ENCODE results near the gene TCF7L1.

Gene TCF7L1

GRCh38 chr2:85165088-85165690 lies 32.0 kb downstream of the TCF7L1 start:
- DNase-seq = no peak

- no peak for DNase-seq
Observed at GRCh38 chr2:85166021-85166420, 32.8 kb downstream of the TCF7L1 start.

DNA sequence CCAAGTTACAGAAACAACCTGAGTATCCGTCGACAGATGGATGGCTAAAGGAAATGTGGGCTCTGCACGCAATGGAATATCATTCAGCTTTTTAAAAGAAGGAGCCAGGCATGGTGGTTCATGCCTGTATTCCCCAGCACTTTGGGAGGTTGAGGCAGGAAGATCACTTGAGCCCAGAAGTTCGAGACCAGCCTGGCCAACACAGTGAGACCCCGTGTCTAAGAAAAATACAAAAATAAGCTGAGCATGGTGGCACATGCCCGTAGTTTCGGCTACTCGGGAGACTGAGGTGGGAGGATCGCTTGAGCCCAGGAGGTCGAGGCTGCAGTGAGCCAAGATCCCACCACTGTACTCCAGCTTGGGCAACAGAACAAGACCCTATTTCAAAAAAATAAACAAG lies 34.3 kb downstream of the TCF7L1 start:
- DNase-seq = no peak

DNA sequence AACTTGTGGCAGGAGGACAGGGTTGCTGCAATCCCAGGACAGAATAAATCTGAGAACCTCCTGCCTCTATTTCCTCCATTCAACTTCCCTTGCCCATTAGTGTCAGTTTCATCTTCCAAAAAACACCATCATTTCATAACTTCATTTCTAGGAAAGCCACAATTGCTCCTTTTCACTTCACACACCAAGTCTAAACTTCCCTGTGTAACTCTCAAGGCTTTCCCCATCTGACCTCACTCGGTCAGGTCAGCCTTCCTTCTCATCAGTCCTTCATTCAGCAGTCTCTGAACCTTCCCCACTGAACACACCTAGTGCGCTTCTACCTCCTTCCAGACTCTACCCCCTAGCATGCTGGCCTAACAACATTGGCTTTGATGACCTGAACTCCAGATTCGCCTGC lies 35.8 kb downstream of the TCF7L1 start:
- no peak for DNase-seq

DNA sequence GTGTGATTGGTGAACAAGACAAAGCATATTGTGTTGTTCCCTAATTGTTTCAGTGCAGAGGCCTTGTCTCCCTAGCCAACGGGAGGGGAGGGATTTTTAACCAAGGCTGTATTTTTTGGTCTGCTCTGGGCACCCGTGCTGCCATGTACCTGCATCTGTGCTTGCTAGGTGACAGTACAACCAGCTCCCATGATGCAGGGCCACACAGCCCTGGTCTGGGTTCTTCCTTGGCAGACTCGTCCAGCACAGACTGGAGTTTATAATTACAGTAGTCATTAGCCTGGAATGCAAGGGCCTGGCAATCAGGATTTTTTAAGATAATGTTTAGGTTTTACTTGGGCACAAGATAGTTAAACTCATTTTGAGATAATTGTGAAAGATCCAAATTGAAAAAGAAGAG lies 36.4 kb downstream of the TCF7L1 start:
- DNase-seq = no peak

DNA sequence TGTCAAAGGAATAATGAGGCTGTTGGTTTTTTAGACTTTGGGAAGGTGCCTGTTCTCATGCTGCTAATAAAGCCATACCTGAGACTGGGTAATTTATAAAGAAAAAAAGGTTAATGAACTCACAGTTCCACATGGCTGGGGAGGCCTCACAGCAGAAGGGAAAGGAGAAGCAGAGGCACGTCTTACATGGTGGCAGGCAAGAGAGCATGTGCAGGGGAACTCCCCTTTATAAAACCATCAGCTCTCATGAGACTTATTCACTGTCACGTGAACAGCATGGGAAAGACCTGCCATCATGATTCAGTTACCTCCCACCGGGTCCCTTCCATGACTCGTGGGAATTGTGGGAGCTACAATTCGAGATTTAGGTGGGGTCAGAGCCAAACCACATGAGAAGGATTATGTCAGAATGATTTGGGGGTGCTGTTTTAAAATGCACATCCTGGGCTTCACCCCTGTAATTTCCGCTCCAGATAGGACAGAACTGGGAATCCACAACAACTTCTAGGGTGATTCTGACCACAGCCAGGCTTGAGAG lies 37.8 kb downstream of the TCF7L1 start:
- DNase-seq = no peak

GRCh38 chr2:85171916-85172315 lies 38.7 kb downstream of the TCF7L1 start:
- DNase-seq = no peak

GRCh38 chr2:85173909-85174308 lies 40.7 kb downstream of the TCF7L1 start:
- DNase-seq = no peak

GRCh38 chr2:85174943-85175342 lies 41.8 kb downstream of the TCF7L1 start:
- DNase-seq = no peak

DNA sequence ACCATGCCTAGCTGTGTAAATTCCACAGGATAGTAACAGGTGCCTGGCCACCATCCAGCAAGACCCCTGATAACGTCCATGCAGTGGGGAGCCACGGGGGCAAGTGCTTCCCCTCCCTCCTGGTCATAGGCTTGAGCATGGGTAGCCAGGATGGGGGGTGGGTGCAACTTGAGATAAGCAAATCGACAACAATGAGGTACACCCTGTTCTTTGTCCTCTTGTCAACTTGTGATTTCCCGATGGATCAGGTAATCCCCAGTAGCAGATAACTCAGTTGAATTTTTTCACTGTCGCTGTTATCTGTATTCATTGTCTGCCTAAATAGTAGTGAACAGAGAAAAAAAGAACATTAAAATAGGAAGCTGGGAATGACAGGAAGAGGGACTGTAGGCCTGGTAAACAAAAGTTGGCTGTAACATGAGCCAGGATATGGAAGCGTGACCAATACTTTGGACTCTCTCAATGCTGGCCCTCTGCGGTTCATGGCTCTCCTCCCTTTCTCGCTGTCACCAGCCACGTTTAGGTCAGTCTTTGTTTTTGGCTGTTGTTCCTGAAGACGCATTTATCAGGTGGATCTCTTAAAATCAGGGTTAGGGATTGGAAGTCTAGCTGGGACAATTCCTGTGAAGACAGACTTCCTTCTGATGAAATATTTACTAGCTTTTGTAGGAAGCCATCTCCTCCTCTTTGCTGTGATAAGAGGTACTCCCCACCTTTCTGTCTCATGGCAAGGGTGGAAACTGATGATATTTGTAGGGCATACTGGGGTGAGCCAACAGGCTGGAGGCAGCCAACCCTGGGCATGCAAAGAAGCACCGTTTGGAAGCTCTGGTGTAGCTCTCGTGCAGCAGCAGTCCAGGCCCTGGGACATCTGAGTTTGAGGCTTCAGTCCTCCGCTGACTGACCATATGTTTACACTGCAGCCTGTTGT lies 42.4 kb downstream of the TCF7L1 start:
- no peak for DNase-seq

DNA sequence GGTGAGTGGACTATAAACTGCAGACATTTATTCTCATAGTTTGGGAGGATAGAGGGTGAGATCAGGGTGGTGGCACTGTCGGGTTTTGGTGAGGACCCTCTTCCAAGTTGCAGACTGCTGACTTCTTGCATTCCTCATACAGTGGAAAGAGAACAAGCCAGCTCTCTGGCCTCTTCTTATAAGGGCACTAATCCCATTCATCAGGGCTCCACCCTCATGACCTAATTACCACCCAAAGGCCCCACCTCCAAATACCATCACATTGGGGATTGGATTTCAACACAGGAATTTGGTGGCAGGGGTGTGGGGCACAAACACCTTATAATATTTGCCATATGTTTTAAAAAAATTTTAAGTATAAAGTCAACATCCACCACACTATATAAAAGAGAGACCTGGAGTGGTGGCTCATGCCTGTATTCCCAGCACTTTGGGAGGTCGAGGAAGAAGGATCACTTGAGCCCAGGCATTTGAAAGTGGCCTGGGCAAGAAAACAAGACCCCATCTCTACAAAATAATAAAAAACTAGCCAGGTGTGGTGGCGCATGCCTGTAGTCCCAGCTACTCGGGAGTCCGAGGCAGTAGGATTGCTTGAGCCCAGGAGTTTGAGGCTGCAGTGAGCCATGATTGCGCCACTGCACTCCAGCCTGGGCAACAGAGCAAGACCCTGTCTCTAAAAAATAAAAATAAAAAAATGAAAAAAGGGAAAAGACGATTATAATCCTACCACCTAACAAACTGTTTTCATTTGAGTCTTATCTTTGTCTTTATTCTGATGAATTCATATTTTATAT lies 44.0 kb downstream of the TCF7L1 start:
- DNase-seq = no peak

DNA sequence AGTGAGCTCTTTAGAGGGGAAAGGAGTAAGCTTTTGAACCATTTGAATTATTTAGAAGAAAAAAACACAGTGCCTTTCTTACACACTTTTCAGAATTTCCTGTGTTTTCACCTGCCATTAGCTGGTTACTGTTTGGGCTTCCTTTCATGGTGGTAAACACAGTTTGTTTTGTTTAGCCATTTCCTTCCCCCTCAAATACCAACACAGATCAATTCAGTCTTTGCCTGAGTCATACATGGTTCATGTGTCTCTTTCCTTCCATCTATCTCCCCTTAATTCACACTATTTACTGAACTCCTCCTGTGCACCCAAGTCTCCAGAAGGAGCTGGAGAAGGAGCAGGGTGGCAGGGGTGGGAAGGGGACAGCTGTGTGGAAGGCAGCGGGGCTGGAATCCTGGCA lies 45.0 kb downstream of the TCF7L1 start:
- DNase-seq = no peak

GRCh38 chr2:85178980-85179411 lies 45.8 kb downstream of the TCF7L1 start:
- DNase-seq = no peak

DNA sequence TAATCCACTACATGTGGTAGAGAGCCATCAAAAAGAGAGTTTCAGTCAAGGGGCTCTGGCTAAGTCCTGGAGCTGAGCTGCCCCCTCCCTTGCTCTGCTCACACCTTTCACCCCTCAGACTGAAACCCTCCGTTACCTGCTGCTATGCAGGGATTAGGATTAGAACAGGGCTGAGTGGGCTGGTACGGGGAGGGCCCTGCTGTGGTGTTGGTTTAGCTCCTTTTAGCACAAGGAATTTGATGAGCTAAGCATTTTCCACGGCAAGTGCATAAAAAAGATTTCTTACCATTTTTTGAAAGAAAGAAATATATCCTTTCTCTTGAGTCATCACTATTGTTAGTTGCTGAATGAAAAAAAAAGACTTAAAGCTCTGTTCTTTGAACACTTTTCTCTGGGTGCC lies 46.3 kb downstream of the TCF7L1 start:
- no peak for DNase-seq

DNA sequence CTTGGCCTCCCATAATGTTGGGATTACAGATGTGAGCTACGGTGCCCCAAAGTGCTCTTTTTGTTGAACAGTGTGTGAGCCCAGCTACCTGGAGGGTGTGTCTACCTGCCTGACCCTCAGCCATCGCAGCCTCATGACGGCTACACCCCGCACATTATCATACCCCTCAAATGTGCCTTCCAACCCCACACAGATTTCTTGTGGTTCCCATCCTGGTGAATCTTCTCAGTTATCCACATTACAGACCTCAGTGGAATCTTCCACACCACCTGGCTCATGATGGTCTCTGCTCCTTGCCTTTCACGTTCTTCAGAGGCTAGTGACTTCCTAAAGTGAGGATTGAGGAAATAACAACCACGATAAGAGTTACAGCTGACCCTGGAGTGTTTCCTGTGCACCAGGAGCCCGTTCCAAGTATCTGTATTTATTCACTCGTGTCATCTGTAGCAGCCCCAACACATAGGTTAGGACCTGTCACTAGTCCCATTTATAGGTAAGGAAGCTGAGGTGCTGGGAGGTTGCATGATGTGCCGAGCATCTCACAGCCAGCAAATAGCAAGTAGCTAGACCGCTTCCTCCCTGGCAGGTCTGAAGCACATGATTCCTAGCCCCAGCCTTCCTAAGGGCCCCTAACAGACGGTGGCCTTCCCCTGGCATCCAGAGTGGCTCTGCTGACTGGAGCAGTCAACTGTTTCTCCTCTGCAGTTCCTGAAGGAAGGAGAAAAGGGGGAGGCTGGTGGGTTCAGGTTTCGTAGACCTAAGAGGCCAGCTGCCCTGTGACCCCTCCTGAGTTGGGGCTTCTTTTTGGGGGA lies 47.3 kb downstream of the TCF7L1 start:
- DNase-seq = no peak

DNA sequence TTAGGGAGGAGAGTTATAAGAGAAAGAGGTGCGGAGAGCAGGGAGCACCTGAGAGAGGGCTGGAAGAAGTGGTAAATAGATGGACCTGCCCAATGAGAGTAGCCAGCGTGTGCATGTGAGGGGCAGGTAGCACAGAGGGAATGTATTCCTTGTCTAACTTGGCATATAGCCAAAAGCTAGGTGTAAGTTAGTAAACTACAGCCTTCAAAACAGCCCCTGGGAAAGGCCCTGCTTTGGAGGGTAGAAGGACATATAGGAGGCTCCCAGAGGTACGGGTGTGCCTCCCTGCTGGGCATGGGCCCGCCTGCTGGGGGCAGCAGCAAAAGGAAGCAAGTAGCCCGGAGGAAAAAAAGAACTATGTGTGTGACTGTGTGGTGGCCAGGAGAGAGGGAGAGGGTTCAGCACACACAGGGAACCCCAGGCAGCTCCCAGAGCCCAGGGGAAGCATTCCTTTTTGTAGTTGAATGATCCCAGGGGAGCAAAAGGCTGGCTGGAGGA lies 48.0 kb downstream of the TCF7L1 start:
- no peak for DNase-seq

DNA sequence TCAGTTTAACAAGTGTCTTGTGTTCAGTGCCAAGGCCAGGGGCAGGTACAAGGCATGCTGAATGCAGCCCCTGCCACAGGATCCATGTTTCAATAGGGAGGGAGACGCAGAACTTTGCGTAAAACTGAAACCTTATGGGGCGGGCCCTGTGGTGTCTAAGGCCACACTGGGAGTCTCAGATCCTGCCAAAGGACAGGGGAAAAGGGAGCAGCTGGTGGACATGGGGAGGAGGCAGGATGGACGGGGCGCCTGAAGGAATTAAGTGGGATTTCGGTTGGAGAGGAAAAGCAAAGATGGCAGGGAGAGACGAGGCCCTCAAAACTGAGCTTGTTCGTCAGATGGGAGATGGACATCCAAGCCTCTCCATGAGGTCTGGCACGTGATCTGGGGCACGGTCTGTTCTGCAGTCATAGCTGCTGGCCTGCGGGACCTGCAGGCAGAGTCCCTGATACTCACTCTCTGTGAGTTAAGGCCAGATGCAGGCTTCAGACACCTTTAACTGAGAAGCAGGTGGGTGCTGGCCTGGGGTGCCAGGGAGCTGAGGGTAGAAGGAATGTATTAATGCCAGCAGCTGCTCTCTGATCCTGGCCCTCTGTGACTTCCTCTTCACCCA lies 48.8 kb downstream of the TCF7L1 start:
- no peak for DNase-seq

- no peak for DNase-seq
Observed at GRCh38 chr2:85183076-85183475, 49.9 kb downstream of the TCF7L1 start.

- no peak for DNase-seq
Observed at GRCh38 chr2:85183479-85183878, 50.3 kb downstream of the TCF7L1 start.

- DNase-seq = no peak
Observed at GRCh38 chr2:85184231-85184630, 51.0 kb downstream of the TCF7L1 start.

- no peak for DNase-seq
Observed at GRCh38 chr2:85184990-85185389, 51.8 kb downstream of the TCF7L1 start.

- no peak for DNase-seq
Observed at GRCh38 chr2:85185431-85185940, 52.3 kb downstream of the TCF7L1 start.
